ENCODE measurements around the gene OSBPL1A. TPM values are rescaled to one million over a fixed set of nuclear protein-coding genes. Genes with fewer than 3 reads are reported as not detected.

The OSBPL1A gene
- total and polyA plus RNA-seq, 4 donors: 12.6 to 38.8 (median 26.0) TPM

DNA sequence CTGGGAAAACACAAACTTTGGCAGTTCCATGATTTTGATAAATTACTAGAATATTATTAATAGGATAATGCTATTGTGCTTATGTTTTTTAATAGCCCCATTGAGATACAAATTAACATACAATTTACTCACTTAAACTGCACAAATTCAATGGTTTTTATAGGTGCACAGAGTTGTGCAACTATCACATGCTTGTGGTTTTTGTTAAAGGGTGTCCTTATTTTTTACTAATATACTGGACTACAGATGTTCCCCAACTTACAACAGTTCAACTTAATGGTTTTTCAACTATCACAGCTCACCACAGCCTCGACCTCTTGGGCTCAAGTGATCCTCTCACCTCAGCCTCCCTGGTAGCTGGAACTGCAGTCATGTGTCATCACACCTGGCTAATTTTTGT is 76.6 kb downstream of the OSBPL1A start:
- 91 to 93% methylated on average over 1 of the region's 1 CpG for WGBS, 2 donors
- ATAC-seq (ENCODE audit: insufficient read depth, low FRiP score) (no peak), DNase-seq (no peak)
- peaks cover 0 to 3% (median 0%) of the 10 kb centered on the region in 5 donors for H3K4me1 ChIP-seq (ENCODE audit: control insufficient read depth in 5 of 5, insufficient read depth in 5 of 5, low read length in 5 of 5)
- H3K27ac ChIP-seq (ENCODE audit: low read depth in 1 of 2, low read length in 1 of 2): no peak overlapping the region
- H3K4me3 ChIP-seq: no peak overlapping the region
- H3K9me3 ChIP-seq (ENCODE audit: control insufficient read depth in 4 of 4, insufficient read depth in 3 of 4, low read length in 3 of 4): no peaks in the 10 kb centered on the region
- H3K27me3 ChIP-seq (ENCODE audit: control insufficient read depth in 3 of 3, insufficient read depth in 3 of 3, low read length in 2 of 3): no peaks in the 10 kb centered on the region
- peaks cover 0 to 3% (median 1%) of the 10 kb centered on the region in 4 donors for H3K36me3 ChIP-seq (ENCODE audit: control insufficient read depth in 4 of 4, insufficient read depth in 4 of 4, low read length in 4 of 4)
- TF ChIP-seq, protein P1, sequence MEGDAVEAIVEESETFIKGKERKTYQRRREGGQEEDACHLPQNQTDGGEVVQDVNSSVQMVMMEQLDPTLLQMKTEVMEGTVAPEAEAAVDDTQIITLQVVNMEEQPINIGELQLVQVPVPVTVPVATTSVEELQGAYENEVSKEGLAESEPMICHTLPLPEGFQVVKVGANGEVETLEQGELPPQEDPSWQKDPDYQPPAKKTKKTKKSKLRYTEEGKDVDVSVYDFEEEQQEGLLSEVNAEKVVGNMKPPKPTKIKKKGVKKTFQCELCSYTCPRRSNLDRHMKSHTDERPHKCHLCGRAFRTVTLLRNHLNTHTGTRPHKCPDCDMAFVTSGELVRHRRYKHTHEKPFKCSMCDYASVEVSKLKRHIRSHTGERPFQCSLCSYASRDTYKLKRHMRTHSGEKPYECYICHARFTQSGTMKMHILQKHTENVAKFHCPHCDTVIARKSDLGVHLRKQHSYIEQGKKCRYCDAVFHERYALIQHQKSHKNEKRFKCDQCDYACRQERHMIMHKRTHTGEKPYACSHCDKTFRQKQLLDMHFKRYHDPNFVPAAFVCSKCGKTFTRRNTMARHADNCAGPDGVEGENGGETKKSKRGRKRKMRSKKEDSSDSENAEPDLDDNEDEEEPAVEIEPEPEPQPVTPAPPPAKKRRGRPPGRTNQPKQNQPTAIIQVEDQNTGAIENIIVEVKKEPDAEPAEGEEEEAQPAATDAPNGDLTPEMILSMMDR (IDR thresholded peaks at IDR 0.05; ENCODE audit: control extremely low read depth, extremely low read depth): no peak
- no peak overlapping the region for H3K9ac ChIP-seq (ENCODE audit: insufficient read depth in 1 of 2, low read length in 2 of 2)

DNA sequence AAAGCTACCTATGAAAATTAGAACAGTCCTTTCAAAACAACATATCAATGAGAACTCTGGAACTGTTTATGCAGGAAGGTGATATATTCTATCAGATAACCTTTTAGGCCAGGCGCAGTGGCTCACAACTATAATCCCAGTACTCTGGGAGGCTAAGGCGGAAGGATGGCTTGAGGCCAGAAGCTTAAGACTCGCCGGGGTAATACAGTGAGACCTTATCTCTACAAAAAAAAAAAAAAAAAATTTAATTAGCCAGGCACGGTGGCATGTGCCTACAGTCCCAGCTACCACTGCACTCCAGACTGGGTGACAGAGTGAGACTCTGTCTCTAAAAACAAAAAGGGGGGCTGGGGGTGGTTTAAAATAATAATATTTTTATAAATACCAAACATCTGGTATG is 77.9 kb downstream of the OSBPL1A start:
- Histone ChIP-seq H3K27me3 (ENCODE audit: control insufficient read depth in 3 of 3, insufficient read depth in 3 of 3, low read length in 2 of 3) (no peaks in the 10 kb centered on the region), H3K9ac (ENCODE audit: insufficient read depth in 1 of 2, low read length in 2 of 2) (no peak overlapping the region), H3K4me1 (ENCODE audit: control insufficient read depth in 5 of 5, insufficient read depth in 5 of 5, low read length in 5 of 5) (peaks cover 0 to 3% (median 0%) of the 10 kb centered on the region in 5 donors), H3K27ac (ENCODE audit: low read depth in 1 of 2, low read length in 1 of 2) (no peak overlapping the region), H3K9me3 (ENCODE audit: control insufficient read depth in 4 of 4, insufficient read depth in 3 of 4, low read length in 3 of 4) (no peaks in the 10 kb centered on the region), H3K36me3 (ENCODE audit: control insufficient read depth in 4 of 4, insufficient read depth in 4 of 4, low read length in 4 of 4) (peaks cover 0 to 3% (median 1%) of the 10 kb centered on the region in 4 donors), H3K4me3 (no peak overlapping the region)
- ATAC-seq (ENCODE audit: insufficient read depth, low FRiP score) (no peak), DNase-seq (peak in 2 of 3 donors; percentile 17 to 21)
- WGBS, 2 donors: 76 to 85% methylated on average over 5 of the region's 5 CpGs
- TF ChIP-seq, protein P1 (IDR thresholded peaks at IDR 0.05; ENCODE audit: control extremely low read depth, extremely low read depth): no peak

DNA sequence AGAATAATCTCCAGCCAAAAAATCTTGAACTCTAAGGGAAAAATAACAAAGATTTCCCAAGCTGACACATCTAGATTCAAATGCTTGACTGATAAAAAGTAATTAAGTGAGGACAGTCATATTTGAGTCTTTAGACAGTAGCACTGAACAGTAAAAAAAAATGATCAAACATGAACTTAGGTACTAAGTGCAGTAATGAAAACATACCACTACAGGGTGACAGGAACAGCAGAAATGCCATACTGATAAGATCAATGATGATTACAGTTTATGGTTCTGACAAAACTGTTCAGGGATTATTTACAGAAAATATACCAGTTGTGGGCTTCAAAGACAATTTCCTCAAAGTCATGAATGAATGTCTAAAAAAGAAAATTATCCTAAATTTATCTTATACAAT is 80.3 kb downstream of the OSBPL1A start:
- Histone ChIP-seq H3K36me3 (ENCODE audit: control insufficient read depth in 4 of 4, insufficient read depth in 4 of 4, low read length in 4 of 4) (peaks cover 0 to 3% (median 3%) of the 10 kb centered on the region in 4 donors), H3K9ac (ENCODE audit: insufficient read depth in 1 of 2, low read length in 2 of 2) (no peak overlapping the region), H3K9me3 (ENCODE audit: control insufficient read depth in 4 of 4, insufficient read depth in 3 of 4, low read length in 3 of 4) (no peaks in the 10 kb centered on the region), H3K27me3 (ENCODE audit: control insufficient read depth in 3 of 3, insufficient read depth in 3 of 3, low read length in 2 of 3) (no peaks in the 10 kb centered on the region), H3K27ac (ENCODE audit: low read depth in 1 of 2, low read length in 1 of 2) (no peak overlapping the region), H3K4me3 (no peak overlapping the region), H3K4me1 (ENCODE audit: control insufficient read depth in 5 of 5, insufficient read depth in 5 of 5, low read length in 5 of 5) (peaks cover 0 to under 1% (median 0%) of the 10 kb centered on the region in 5 donors)
- TF ChIP-seq, protein P1 (IDR thresholded peaks at IDR 0.05; ENCODE audit: control extremely low read depth, extremely low read depth): no peak
- no peak for ATAC-seq (ENCODE audit: insufficient read depth, low FRiP score)
- DNase-seq: no peak

DNA sequence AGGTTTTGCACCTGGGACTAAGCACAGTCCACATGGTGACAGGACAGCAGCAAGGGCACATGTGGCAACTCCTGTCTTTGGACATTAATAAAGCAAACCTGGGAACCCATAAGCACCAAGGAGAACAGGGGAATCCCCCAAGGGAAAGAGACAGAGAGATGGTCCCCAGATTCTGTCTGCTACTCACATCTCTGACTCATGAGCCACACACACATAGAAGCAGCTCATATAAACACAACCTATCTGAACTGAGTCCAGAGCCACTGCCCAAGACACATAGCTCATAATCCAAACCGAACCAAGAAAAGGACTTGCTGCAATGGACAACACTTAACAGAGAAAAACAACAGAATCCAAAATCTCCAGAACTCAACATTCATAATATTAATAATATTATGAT is 82.5 kb downstream of the OSBPL1A start:
- Histone ChIP-seq H3K36me3 (ENCODE audit: control insufficient read depth in 4 of 4, insufficient read depth in 4 of 4, low read length in 4 of 4) (peaks cover 0 to 10% (median 6%) of the 10 kb centered on the region in 4 donors), H3K9ac (ENCODE audit: insufficient read depth in 1 of 2, low read length in 2 of 2) (no peak overlapping the region), H3K4me1 (ENCODE audit: control insufficient read depth in 5 of 5, insufficient read depth in 5 of 5, low read length in 5 of 5) (no peaks in the 10 kb centered on the region), H3K27ac (ENCODE audit: low read depth in 1 of 2, low read length in 1 of 2) (no peak overlapping the region), H3K9me3 (ENCODE audit: control insufficient read depth in 4 of 4, insufficient read depth in 3 of 4, low read length in 3 of 4) (no peaks in the 10 kb centered on the region), H3K27me3 (ENCODE audit: control insufficient read depth in 3 of 3, insufficient read depth in 3 of 3, low read length in 2 of 3) (no peaks in the 10 kb centered on the region), H3K4me3 (no peak overlapping the region)
- TF ChIP-seq, protein P1 (IDR thresholded peaks at IDR 0.05; ENCODE audit: control extremely low read depth, extremely low read depth): no peak
- ATAC-seq (ENCODE audit: insufficient read depth, low FRiP score) (no peak), DNase-seq (no peak)
- 93 to 98% methylated on average over 1 of the region's 1 CpG for WGBS, 2 donors

Measured in lung (tissue), 12 donors.